ENCODE data around the gene CEP192. TPM values are rescaled to one million over a fixed set of nuclear protein-coding genes. Genes with fewer than 3 reads are reported as not detected.

CEP192 gene
- total RNA-seq, 1 donor from 2014 or later, result 39.6 TPM

GRCh38 chr18:13035249-13035914 lies 44.2 kb downstream of the CEP192 start:
- Mint-ChIP-seq H3K27me3 (ENCODE audit: low read depth) (no peaks in the 10 kb centered on the region), H3K9me3 (no peaks in the 10 kb centered on the region), H3K27ac (ENCODE audit: unreplicated experiment) (no peak overlapping the region), H3K4me3 (no peak overlapping the region), H3K4me1 (no peaks in the 10 kb centered on the region), H3K36me3 (ENCODE audit: low read depth) (peaks cover 32% of the 10 kb centered on the region)
- no peak for DNase-seq (ENCODE audit: low read depth, low spot score)
- TF ChIP-seq CTCF (conservative IDR thresholded peaks at IDR 0.05), result no peak

- Mint-ChIP-seq H3K9me3 (no peaks in the 10 kb centered on the region), H3K4me1 (no peaks in the 10 kb centered on the region), H3K36me3 (ENCODE audit: low read depth) (peaks cover 27% of the 10 kb centered on the region), H3K27me3 (ENCODE audit: low read depth) (no peaks in the 10 kb centered on the region), H3K27ac (ENCODE audit: unreplicated experiment) (no peak overlapping the region), H3K4me3 (no peak overlapping the region)
- DNase-seq (ENCODE audit: low read depth, low spot score), result no peak
- TF ChIP-seq CTCF (conservative IDR thresholded peaks at IDR 0.05), result no peak
Measured at GRCh38 chr18:13036622-13037320, 45.6 kb downstream of the CEP192 start.

- DNase-seq (ENCODE audit: low read depth, low spot score), result no peak
- H3K9me3 Mint-ChIP-seq, result peaks cover 4% of the 10 kb centered on the region
- H3K4me1 Mint-ChIP-seq, result no peaks in the 10 kb centered on the region
- no peak overlapping the region for H3K27ac Mint-ChIP-seq (ENCODE audit: unreplicated experiment)
- no peak overlapping the region for H3K4me3 Mint-ChIP-seq
- no peaks in the 10 kb centered on the region for H3K27me3 Mint-ChIP-seq (ENCODE audit: low read depth)
- no peak for TF ChIP-seq CTCF (conservative IDR thresholded peaks at IDR 0.05)
- peaks cover 42% of the 10 kb centered on the region for H3K36me3 Mint-ChIP-seq (ENCODE audit: low read depth)
Measured at GRCh38 chr18:13039806-13040205, 48.6 kb downstream of the CEP192 start.

- Mint-ChIP-seq H3K27me3 (ENCODE audit: low read depth) (no peaks in the 10 kb centered on the region), H3K27ac (ENCODE audit: unreplicated experiment) (no peak overlapping the region), H3K36me3 (ENCODE audit: low read depth) (peaks cover 51% of the 10 kb centered on the region), H3K9me3 (peaks cover 4% of the 10 kb centered on the region), H3K4me1 (no peaks in the 10 kb centered on the region), H3K4me3 (no peak overlapping the region)
- no peak for DNase-seq (ENCODE audit: low read depth, low spot score)
- TF ChIP-seq CTCF (conservative IDR thresholded peaks at IDR 0.05), result no peak
Measured at GRCh38 chr18:13043066-13043465, 51.9 kb downstream of the CEP192 start.

- no peak for TF ChIP-seq CTCF (conservative IDR thresholded peaks at IDR 0.05)
- Mint-ChIP-seq H3K27me3 (ENCODE audit: low read depth) (no peaks in the 10 kb centered on the region), H3K9me3 (no peaks in the 10 kb centered on the region), H3K36me3 (ENCODE audit: low read depth) (peaks cover 44% of the 10 kb centered on the region), H3K27ac (ENCODE audit: unreplicated experiment) (no peak overlapping the region), H3K4me1 (peaks cover 9% of the 10 kb centered on the region), H3K4me3 (no peak overlapping the region)
- no peak for DNase-seq (ENCODE audit: low read depth, low spot score)
Measured at GRCh38 chr18:13048061-13048595, 57.0 kb downstream of the CEP192 start.

All from neural crest cell (in vitro differentiated cells).